ENCODE results near the gene DNAI4. TPM values are rescaled to one million over a fixed set of nuclear protein-coding genes. Genes with fewer than 3 reads are reported as not detected.

Gene DNAI4
- total RNA-seq, 4 donors from 2014 or later, result 10.7 to 26.0 (median 20.5) TPM

DNA sequence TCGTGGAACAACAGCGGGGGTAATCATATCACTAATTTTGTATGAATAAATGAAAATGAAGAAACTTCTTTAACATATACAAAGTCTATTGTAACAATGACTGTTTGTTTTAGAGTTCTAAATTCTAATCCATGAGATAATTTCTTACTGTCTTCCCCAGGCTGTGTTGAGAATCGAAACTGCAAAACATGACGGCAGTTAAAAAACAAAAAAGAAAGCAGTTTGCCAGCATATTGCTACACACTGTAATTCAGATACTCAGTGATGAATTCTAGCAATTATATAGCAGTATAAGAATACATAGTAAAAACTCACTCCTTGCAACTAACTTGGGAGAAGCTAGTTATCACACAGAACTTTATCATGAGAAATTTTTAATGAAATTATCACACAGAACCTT lies 145.7 kb downstream of the DNAI4 start:
- WGBS, 2 donors, result 78 to 81% methylated on average over 4 of the region's 4 CpGs
- H3K36me3 ChIP-seq, result no peaks in the 10 kb centered on the region
- H3K4me1 ChIP-seq, result no peaks in the 10 kb centered on the region
- intact Hi-C loops (cut with DNase I), result no loop called here
- no peak for TF ChIP-seq CTCF (IDR thresholded peaks at IDR 0.05)
- no peak for TF ChIP-seq POLR2A (IDR thresholded peaks at IDR 0.05)
- no peaks in the 10 kb centered on the region for H3K9me3 ChIP-seq
- DNase-seq, result no peak
- H3K27ac ChIP-seq, result no peak overlapping the region
- H3K4me3 ChIP-seq (replicated peaks in 1 of 3), result no peak overlapping the region
- no peaks in the 10 kb centered on the region for H3K27me3 ChIP-seq

GRCh38 chr1:66778266-66778665 lies 146.4 kb downstream of the DNAI4 start:
- Histone ChIP-seq H3K27ac (no peak overlapping the region), H3K27me3 (no peaks in the 10 kb centered on the region), H3K4me1 (no peaks in the 10 kb centered on the region), H3K9me3 (no peaks in the 10 kb centered on the region), H3K4me3 (replicated peaks in 1 of 3) (no peak overlapping the region), H3K36me3 (no peaks in the 10 kb centered on the region)
- TF ChIP-seq POLR2A (IDR thresholded peaks at IDR 0.05) (no peak), CTCF (IDR thresholded peaks at IDR 0.05) (no peak)
- WGBS, 2 donors, result 76 to 78% methylated on average over 4 of the region's 4 CpGs
- intact Hi-C loops (cut with DNase I), result no loop called here
- DNase-seq, result no peak

- H3K4me1 ChIP-seq, result no peaks in the 10 kb centered on the region
- no peaks in the 10 kb centered on the region for H3K27me3 ChIP-seq
- WGBS, 2 donors, result 70 to 74% methylated on average over 3 of the region's 3 CpGs
- no peak for TF ChIP-seq POLR2A (IDR thresholded peaks at IDR 0.05)
- TF ChIP-seq CTCF (IDR thresholded peaks at IDR 0.05), result no peak
- no peak overlapping the region for H3K27ac ChIP-seq
- no peaks in the 10 kb centered on the region for H3K36me3 ChIP-seq
- intact Hi-C loops (cut with DNase I), result no loop called here
- DNase-seq, result no peak
- H3K4me3 ChIP-seq (replicated peaks in 1 of 3), result no peak overlapping the region
- no peaks in the 10 kb centered on the region for H3K9me3 ChIP-seq
Observed at GRCh38 chr1:66777831-66778230, 146.8 kb downstream of the DNAI4 start.

DNA sequence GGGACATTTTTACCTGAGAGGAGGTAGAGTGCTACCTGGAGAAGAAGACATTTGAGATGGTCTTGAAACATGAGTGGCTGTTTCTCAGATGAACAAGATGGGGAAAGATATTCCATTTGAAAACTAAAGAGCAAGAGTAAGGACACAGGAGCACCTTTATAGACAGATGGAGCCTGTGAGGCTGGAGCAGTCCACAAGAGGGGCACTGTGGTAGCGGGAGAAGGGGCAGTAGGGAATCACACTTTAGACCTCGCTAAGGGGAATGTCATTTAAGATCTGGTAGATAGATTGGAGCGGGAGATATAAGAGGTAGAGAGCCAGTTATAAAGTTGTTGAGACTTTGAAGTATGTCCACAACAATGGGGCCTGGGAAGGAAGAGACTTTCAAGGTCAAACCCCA lies 149.0 kb downstream of the DNAI4 start:
- intact Hi-C loops (cut with DNase I), result no loop called here
- 85 to 90% methylated on average over 3 of the region's 3 CpGs for WGBS, 2 donors

DNA sequence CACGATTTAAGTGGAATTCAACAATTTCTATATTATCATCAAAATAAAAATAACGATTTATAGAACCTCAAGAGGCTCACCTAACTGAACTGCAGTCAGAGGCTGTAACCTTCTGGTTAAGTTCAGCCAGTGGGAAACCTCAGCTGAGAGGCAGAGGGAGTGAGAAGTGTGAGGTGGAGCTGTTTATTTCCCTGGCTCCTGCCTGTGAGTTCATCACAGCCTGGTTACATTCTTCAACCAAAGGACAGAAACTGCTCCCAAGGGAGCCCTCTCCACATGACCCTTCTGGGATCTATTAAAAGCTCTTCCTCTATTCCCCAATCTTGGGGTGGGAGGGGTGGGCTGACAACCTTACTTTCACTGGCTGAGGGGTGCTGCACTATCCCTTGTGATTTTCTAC lies 150.2 kb downstream of the DNAI4 start:
- intact Hi-C loops (cut with DNase I), result no loop called here
- Histone ChIP-seq H3K27me3 (no peaks in the 10 kb centered on the region), H3K4me1 (no peaks in the 10 kb centered on the region), H3K27ac (no peak overlapping the region), H3K4me3 (replicated peaks in 1 of 3) (no peak overlapping the region), H3K9me3 (no peaks in the 10 kb centered on the region), H3K36me3 (no peaks in the 10 kb centered on the region)
- WGBS, 2 donors, result 69 to 75% methylated on average over 2 of the region's 2 CpGs
- TF ChIP-seq POLR2A (IDR thresholded peaks at IDR 0.05) (no peak), CTCF (IDR thresholded peaks at IDR 0.05) (no peak)
- DNase-seq, result no peak

More for the DNA sequence above, 149.0 kb downstream of the DNAI4 start:
- no peaks in the 10 kb centered on the region for H3K4me1 ChIP-seq
- H3K27me3 ChIP-seq, result no peaks in the 10 kb centered on the region
- TF ChIP-seq CTCF (IDR thresholded peaks at IDR 0.05) (no peak), POLR2A (IDR thresholded peaks at IDR 0.05) (no peak)
- H3K27ac ChIP-seq, result no peak overlapping the region
- DNase-seq, result no peak
- no peaks in the 10 kb centered on the region for H3K9me3 ChIP-seq
- no peak overlapping the region for H3K4me3 ChIP-seq (replicated peaks in 1 of 3)
- no peaks in the 10 kb centered on the region for H3K36me3 ChIP-seq
